GM10266 (cell line): Measurements from ENCODE around the gene RAB11FIP4.

Experiments used
- DNase-seq: peaks from one replicate; pipeline ENCODE4 v3.0.0; 2012; ENCODE audit errors: extremely low spot score
- CTCF ChIP-seq: IDR thresholded peaks from 2 replicates; pipeline ENCODE4 v1.5.1; 2012; ENCODE audit warnings: mild to moderate bottlenecking, low read depth; ENCODE audit not compliant: control insufficient read depth, insufficient read depth; ENCODE audit errors: missing control alignments

The RAB11FIP4 gene

GRCh38 chr17:31401456-31402254 lies 10.2 kb downstream of the RAB11FIP4 start:
- no peak for DNase-seq

GRCh38 chr17:31404028-31404949 lies 12.8 kb downstream of the RAB11FIP4 start:
- no peak for DNase-seq
- no peak for TF ChIP-seq CTCF

More at GRCh38 chr17:31401456-31402254, 10.2 kb downstream of the RAB11FIP4 start:
- no peak for TF ChIP-seq CTCF

- TF ChIP-seq CTCF: no peak
- no peak for DNase-seq
Observed at GRCh38 chr17:31405890-31406371, 14.5 kb downstream of the RAB11FIP4 start.

GRCh38 chr17:31408586-31408985 lies 17.1 kb downstream of the RAB11FIP4 start:
- DNase-seq: no peak
- no peak for TF ChIP-seq CTCF

GRCh38 chr17:31411707-31412285 lies 20.3 kb downstream of the RAB11FIP4 start:
- DNase-seq: no peak
- TF ChIP-seq CTCF: no peak

- no peak for TF ChIP-seq CTCF
- DNase-seq: no peak
Observed at GRCh38 chr17:31412511-31412910, 21.0 kb downstream of the RAB11FIP4 start.
